ENCODE data around the gene MARK3. TPM values are rescaled to one million over a fixed set of nuclear protein-coding genes. Genes with fewer than 3 reads are reported as not detected.

The MARK3 gene
- total and polyA plus RNA-seq, 2 of the 13 experiments (the other 11 are each of a cell fraction or from before 2014, with no cell fraction given) = 47.7 to 56.6 TPM

GRCh38 chr14:103384450-103385151 lies 614 bp upstream of the MARK3 start (continued):
- TF ChIP-seq ZBTB3 (CRISPR knock-in tag; IDR thresholded peaks at IDR 0.05; ENCODE audit: borderline replicate concordance, low read depth) (0 out of 2 replicates have a peak, but pooled peaks have one; percentile 25), JARID2 (CRISPR knock-in tag; IDR thresholded peaks at IDR 0.05; ENCODE audit: insufficient replicate concordance) (peak; percentile 7), ZNF761 (CRISPR knock-in tag; conservative IDR thresholded peaks at IDR 0.05) (0 out of 2 replicates have a peak, but pooled peaks have one; percentile 32), ZNF230 (CRISPR knock-in tag; IDR thresholded peaks at IDR 0.05) (0 out of 2 replicates have a peak, but pooled peaks have one; percentile 41), ZNF543 (CRISPR knock-in tag; IDR thresholded peaks at IDR 0.05) (0 out of 2 replicates have a peak, but pooled peaks have one; percentile 9), ZNF678 (CRISPR knock-in tag; IDR thresholded peaks at IDR 0.05) (0 out of 2 replicates have a peak, but pooled peaks have one; percentile 20), ZNF407 (CRISPR knock-in tag; IDR thresholded peaks at IDR 0.05; ENCODE audit: not compliant biosample characterization) (peak; percentile 29)
